Measurements from ENCODE around the gene AQP12B.
"Not testable (repeated sequence)": the region's sequence is repeated elsewhere in the genome, so short reads cannot be mapped to it uniquely, and the experiment has no call there.

Gene AQP12B

GRCh38 chr2:240711296-240711695, 28.6 kb upstream of the AQP12B start:
- Mint-ChIP-seq H3K4me1 (no peaks in the 10 kb centered on the region), H3K9me3 (no peaks in the 10 kb centered on the region), H3K4me3 (no peak overlapping the region), H3K27me3 (peaks cover 17% of the 10 kb centered on the region), H3K27ac (peak overlapping the region in 1 of 2 donors; percentile 4)
- DNase-seq (no peak), ATAC-seq (no peak)

GRCh38 chr2:240708457-240708856, 25.8 kb upstream of the AQP12B start:
- H3K27me3 Mint-ChIP-seq, result peaks cover 44% of the 10 kb centered on the region
- no peak overlapping the region for H3K27ac Mint-ChIP-seq
- H3K9me3 Mint-ChIP-seq, result no peaks in the 10 kb centered on the region

GRCh38 chr2:240707821-240708220, 25.1 kb upstream of the AQP12B start:
- H3K27me3 Mint-ChIP-seq, result peaks cover 50% of the 10 kb centered on the region
- DNase-seq (no peak), ATAC-seq (no peak)
- no peaks in the 10 kb centered on the region for H3K9me3 Mint-ChIP-seq
- H3K4me3 Mint-ChIP-seq, result no peak overlapping the region
- H3K27ac Mint-ChIP-seq, result no peak overlapping the region
- H3K4me1 Mint-ChIP-seq, result peaks cover 17% of the 10 kb centered on the region

More at GRCh38 chr2:240708457-240708856, 25.8 kb upstream of the AQP12B start:
- no peak for ATAC-seq
- no peak for DNase-seq
- peaks cover 17% of the 10 kb centered on the region for H3K4me1 Mint-ChIP-seq
- no peak overlapping the region for H3K4me3 Mint-ChIP-seq

GRCh38 chr2:240707043-240707756, 24.5 kb upstream of the AQP12B start:
- H3K27ac Mint-ChIP-seq, result no peak overlapping the region
- DNase-seq (no peak), ATAC-seq (no peak)
- H3K27me3 Mint-ChIP-seq, result peaks cover 56% of the 10 kb centered on the region
- H3K9me3 Mint-ChIP-seq, result no peaks in the 10 kb centered on the region
- peaks cover 17% of the 10 kb centered on the region for H3K4me1 Mint-ChIP-seq
- H3K4me3 Mint-ChIP-seq, result no peak overlapping the region

GRCh38 chr2:240705204-240705791, 22.6 kb upstream of the AQP12B start:
- peaks cover 17% of the 10 kb centered on the region for H3K4me1 Mint-ChIP-seq
- H3K27me3 Mint-ChIP-seq, result peaks cover 57% of the 10 kb centered on the region
- H3K27ac Mint-ChIP-seq, result no peak overlapping the region
- no peaks in the 10 kb centered on the region for H3K9me3 Mint-ChIP-seq
- ATAC-seq (peak; percentile 41), DNase-seq (no peak)
- H3K4me3 Mint-ChIP-seq, result peak overlapping the region in 1 of 2 donors; percentile 68

- Mint-ChIP-seq H3K27ac (peak overlapping the region; percentile 30 to 42), H3K9me3 (no peaks in the 10 kb centered on the region), H3K27me3 (peaks cover 57% of the 10 kb centered on the region), H3K4me1 (peaks cover 17% of the 10 kb centered on the region), H3K4me3 (peak overlapping the region; percentile 67 to 68)
- ATAC-seq, result peak; percentile 47
- DNase-seq, result peak in 1 of 2 donors; percentile 27
Measured at GRCh38 chr2:240704651-240705050, 22.0 kb upstream of the AQP12B start.

GRCh38 chr2:240703417-240704341, 21.0 kb upstream of the AQP12B start:
- Mint-ChIP-seq H3K27me3 (peaks cover 57% of the 10 kb centered on the region), H3K4me3 (no peak overlapping the region), H3K27ac (peak overlapping the region; percentile 19 to 84), H3K4me1 (peaks cover 17% of the 10 kb centered on the region), H3K9me3 (no peaks in the 10 kb centered on the region)
- DNase-seq (no peak), ATAC-seq (no peak)

- ATAC-seq (no peak), DNase-seq (no peak)
- H3K27ac Mint-ChIP-seq, result no peak overlapping the region
Measured at GRCh38 chr2:240702640-240703011, 19.9 kb upstream of the AQP12B start.

DNA sequence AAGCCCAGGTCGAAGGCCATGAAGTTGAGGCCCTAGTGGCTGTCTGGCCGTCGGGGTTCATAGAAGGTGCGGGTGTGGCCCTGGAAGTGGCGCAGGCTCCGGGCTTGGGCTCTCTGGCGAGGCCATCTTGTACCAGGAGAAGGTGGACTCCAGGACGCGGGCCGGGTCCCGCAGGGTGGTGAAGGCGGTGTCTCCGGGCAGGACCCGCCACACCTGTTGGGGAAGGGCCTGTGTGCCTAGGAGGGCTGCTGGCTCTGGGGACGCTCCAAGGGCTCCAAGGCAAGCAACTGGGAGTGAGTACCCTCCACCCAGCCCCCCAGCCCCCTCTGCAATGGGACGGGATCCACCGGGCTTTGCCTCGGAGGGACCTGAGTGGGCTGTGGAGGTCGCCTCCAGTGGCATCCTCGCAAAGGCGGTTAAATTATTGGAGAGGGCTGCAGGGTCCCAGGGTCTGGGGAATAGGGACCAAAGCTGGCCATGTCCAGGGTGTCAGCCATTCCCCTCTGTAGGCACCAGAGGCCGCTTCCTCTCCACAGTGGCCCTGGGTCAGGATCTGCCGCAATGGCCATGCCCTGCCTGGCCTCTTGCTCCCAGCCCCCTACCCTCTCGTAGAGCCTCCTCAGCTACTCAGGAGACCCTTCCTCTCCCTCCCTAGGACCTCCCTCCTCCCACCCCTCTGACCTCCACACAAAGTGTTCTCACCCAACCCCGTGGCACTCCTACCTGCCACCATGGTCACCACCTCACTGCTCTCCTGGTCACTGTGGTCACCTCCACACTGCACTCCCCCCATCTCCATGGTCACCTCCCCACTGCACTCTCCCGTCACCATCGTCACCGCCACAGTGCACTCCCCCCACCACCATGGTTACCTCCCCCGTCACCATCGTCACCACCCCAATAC, 19.3 kb upstream of the AQP12B start:
- H3K4me1 Mint-ChIP-seq, result peaks cover 17% of the 10 kb centered on the region
- H3K27ac Mint-ChIP-seq, result no peak overlapping the region
- DNase-seq (no peak), ATAC-seq (no peak)
- no peak overlapping the region for H3K4me3 Mint-ChIP-seq
- peaks cover 41% of the 10 kb centered on the region for H3K27me3 Mint-ChIP-seq
- no peaks in the 10 kb centered on the region for H3K9me3 Mint-ChIP-seq

More at GRCh38 chr2:240702640-240703011, 19.9 kb upstream of the AQP12B start:
- Mint-ChIP-seq H3K9me3 (no peaks in the 10 kb centered on the region), H3K4me1 (peaks cover 17% of the 10 kb centered on the region), H3K27me3 (peaks cover 48% of the 10 kb centered on the region), H3K4me3 (no peak overlapping the region)

DNA sequence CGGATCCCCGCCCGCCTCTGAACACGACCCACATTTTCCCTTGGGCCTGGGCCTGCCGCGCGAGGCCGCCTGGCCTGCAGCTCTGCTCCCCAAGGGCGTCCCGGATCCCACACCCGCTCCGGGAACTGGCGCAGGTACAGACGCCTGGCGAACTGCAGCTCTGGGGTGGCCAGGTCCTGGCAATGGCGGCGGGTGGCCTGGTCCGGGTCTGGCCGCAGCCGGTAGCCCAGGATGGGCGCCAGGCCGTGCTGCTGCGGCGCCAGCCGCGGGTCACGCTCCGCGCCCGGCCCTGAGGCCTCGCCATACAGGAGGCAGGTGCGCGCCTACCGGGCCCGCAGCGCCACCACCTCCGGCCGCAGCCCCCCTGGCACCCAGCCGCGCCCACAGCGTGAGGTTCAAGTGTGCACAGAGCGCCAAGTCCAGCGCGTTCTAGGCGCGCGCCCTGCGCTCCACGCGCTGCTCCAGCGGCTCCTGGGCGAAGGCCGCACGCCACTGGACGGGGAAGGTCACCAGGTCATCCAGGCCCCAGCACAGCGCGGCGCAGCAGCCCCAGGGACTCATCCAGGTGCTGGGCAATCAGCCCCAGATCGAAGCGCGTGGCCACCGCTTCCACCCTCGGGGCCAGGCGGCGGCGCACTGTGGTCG, 18.5 kb upstream of the AQP12B start:
- peaks cover 39% of the 10 kb centered on the region for H3K27me3 Mint-ChIP-seq
- H3K4me3 Mint-ChIP-seq, result no peak overlapping the region
- ATAC-seq (no peak), DNase-seq (no peak)
- peaks cover 17% of the 10 kb centered on the region for H3K4me1 Mint-ChIP-seq
- H3K9me3 Mint-ChIP-seq, result no peaks in the 10 kb centered on the region
- no peak overlapping the region for H3K27ac Mint-ChIP-seq

DNA sequence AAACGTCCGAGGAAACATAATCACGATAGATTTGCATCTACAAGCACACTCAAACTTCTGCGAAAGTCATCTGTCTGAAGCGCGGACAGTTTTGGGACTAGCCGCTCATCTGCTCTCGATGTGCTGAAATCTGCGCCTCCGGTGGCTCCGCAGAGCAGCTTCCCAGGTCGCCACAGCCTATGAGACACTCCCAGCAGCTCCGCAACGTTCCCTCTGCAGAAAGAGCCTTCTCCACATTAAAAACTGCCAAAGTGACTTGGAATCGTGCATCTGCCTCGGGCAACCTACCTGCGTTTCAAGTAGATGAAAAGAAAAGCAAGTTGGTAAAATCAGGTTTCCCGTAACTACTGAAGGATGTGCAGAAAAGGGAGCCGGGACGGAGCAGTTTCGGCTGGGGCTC, 17.9 kb upstream of the AQP12B start:
- not testable (repeated sequence) for H3K9me3 Mint-ChIP-seq, DNase-seq, H3K4me3 Mint-ChIP-seq, ATAC-seq, H3K27ac Mint-ChIP-seq
- H3K4me1 Mint-ChIP-seq, result peaks cover 15% of the 10 kb centered on the region
- peaks cover 33% of the 10 kb centered on the region for H3K27me3 Mint-ChIP-seq

DNA sequence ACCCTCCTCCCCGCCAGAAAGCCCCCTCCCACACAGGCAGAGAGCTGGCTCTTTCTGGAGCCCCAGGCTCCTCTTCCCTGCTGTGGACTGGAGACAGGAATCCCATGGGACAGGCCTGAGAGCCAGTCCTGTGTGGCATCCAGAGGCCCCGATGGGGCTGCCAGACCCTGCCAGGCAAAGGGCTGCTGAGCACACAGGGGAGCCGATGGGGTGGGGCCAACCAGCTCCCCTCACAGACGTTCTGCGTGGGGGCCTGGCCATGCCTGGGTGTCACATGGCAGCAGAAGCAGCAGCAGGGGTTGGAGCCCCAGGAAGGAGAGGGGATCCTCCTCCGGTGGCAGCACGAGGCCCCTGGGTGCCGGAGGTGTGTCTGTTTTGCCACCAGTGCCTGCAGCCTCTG, 17.1 kb upstream of the AQP12B start:
- DNase-seq, H3K9me3 Mint-ChIP-seq, H3K4me1 Mint-ChIP-seq, ATAC-seq, H3K4me3 Mint-ChIP-seq: not testable (repeated sequence)
- H3K27me3 Mint-ChIP-seq, result peaks cover 25% of the 10 kb centered on the region
- H3K27ac Mint-ChIP-seq, result peak overlapping the region in 1 of 2 donors; percentile 69

- H3K4me1 Mint-ChIP-seq, H3K27ac Mint-ChIP-seq, DNase-seq, H3K9me3 Mint-ChIP-seq, H3K4me3 Mint-ChIP-seq: not testable (repeated sequence)
- peaks cover 17% of the 10 kb centered on the region for H3K27me3 Mint-ChIP-seq
- peak; percentile 23 for ATAC-seq
Measured at GRCh38 chr2:240698852-240699561, 16.3 kb upstream of the AQP12B start.

GRCh38 chr2:240696469-240696868, 13.8 kb upstream of the AQP12B start:
- not testable (repeated sequence) for DNase-seq, ATAC-seq, H3K9me3 Mint-ChIP-seq, H3K4me1 Mint-ChIP-seq, H3K4me3 Mint-ChIP-seq, H3K27ac Mint-ChIP-seq, H3K27me3 Mint-ChIP-seq

Measured in stimulated activated naive CD8-positive, alpha-beta T cell treated with anti-CD3 and anti-CD28 coated beads, Interleukin-15, amount 100 ng/mL, for 72 hours (primary cell).